GM10248 (cell line): ENCODE results near the gene SYNJ1.
A peak's percentile ranks its signal among the peaks of the same experiment; 100 is the strongest.
"Not testable (repeated sequence)": the region's sequence is repeated elsewhere in the genome, so short reads cannot be mapped to it uniquely, and the experiment has no call there.

Experiments used
- CTCF ChIA-PET: fragments of 300-600 bp; sonication (Branson Sonifier 250); formaldehyde crosslinking; extraction: SDS; loops from one replicate; lab custom pipeline; 2021; ENCODE audit warnings: antibody characterized with exemption; lab: Yijun Ruan, JAX
- POLR2A ChIA-PET: fragments of 350-650 bp; sonication (Branson Sonifier 250); formaldehyde crosslinking; extraction: SDS; loops from one replicate; lab custom pipeline; 2020; ENCODE audit warnings: antibody characterized with exemption; lab: Yijun Ruan, JAX
- DNase-seq: peaks from one replicate; pipeline ENCODE4 v3.0.0; 2012; ENCODE audit errors: extremely low spot score
- CTCF ChIP-seq: IDR thresholded peaks from 2 replicates; pipeline ENCODE4 v1.5.1; 2012; ENCODE audit warnings: mild to moderate bottlenecking, low read depth; ENCODE audit errors: extremely low read depth, missing control alignments, control extremely low read depth

Gene SYNJ1

GRCh38 chr21:32658524-32658923 lies 69.3 kb downstream of the SYNJ1 start:
- CTCF ChIA-PET = no interaction called here
- no peak for TF ChIP-seq CTCF
- DNase-seq = no peak
- POLR2A ChIA-PET = no interaction called here

- TF ChIP-seq CTCF = peak; percentile 66
- DNase-seq = peak; percentile 55
- ChIA-PET CTCF (interaction anchor here (0.6 to 1.4 kb wide), 16 partner anchors 9 to 532 kb away, joined by 3 to 9 read pairs (median 3); a partner anchor contains a TSS), POLR2A (no interaction called here)
Observed at GRCh38 chr21:32653326-32653901, 74.4 kb downstream of the SYNJ1 start.

DNA sequence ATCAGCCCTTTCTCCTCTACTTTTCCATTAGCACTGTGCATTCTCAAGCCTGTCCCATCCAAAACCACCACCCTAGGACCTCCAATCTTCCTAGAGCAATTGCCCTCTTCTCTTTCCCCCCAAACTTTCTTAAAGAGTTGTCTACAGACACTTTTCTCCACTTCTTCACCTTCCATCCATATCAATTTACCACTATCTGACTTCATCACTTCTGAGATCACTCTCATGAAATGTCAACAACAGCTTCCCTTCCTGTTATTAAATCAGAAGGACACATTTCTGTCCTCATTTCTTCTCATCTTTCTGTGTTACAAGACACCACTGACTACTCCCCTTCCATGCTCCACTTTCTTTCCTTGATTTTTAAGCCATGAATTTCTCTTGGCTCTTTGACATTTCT lies 79.6 kb downstream of the SYNJ1 start:
- no peak for TF ChIP-seq CTCF
- POLR2A ChIA-PET = no interaction called here
- CTCF ChIA-PET = interaction anchor here (1.5 kb wide), 1 partner anchor 12 kb away, joined by 3 read pairs; no protein-coding TSS in a partner anchor

GRCh38 chr21:32645261-32646182 lies 82.3 kb downstream of the SYNJ1 start:
- no peak for DNase-seq
- TF ChIP-seq CTCF = no peak
- POLR2A ChIA-PET = interaction anchor here (0.6 kb wide), 1 partner anchor 158 kb away, joined by 3 read pairs; no protein-coding TSS in a partner anchor
- CTCF ChIA-PET = interaction anchor here (1.0 kb wide), 1 partner anchor 180 kb away, joined by 4 read pairs; no protein-coding TSS in a partner anchor

More for the DNA sequence above, 79.6 kb downstream of the SYNJ1 start:
- no peak for DNase-seq

- DNase-seq = no peak
- ChIA-PET POLR2A (no interaction called here), CTCF (interaction anchor here (0.9 to 1.6 kb wide), 3 partner anchors 12 to 41 kb away, joined by 3 to 7 read pairs (median 3); no protein-coding TSS in a partner anchor)
- no peak for TF ChIP-seq CTCF
Observed at GRCh38 chr21:32641710-32642698, 85.8 kb downstream of the SYNJ1 start.

DNA sequence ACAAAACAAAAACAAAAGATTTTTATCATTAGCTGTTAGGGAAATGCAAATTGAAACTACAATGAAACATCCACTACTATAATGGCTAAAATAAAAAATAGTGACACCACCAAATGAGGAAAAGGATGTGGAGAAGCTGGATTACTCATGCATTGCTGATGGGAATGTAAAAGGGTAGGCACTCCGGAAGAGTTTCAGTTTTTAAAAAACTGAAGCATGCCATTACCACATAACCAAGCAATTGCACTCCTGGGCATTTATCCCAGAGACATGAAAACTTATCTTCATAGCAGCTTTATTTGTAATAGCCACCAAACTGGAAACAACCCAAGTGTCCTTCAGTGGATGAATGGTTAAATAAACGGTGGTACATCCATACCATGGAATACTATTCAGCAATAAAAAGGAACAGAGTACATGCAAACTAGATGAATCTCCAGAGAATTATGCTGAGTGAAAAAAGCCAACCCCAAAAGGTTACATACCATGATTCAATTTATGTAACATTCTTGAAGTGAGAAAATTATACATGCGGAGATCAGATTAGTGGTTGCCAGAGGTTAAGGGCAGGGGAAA lies 101.1 kb downstream of the SYNJ1 start:
- DNase-seq = no peak
- TF ChIP-seq CTCF = no peak
- ChIA-PET CTCF (interaction anchor here (1.2 to 1.3 kb wide), 2 partner anchors 14 to 26 kb away, joined by 3 to 5 read pairs; partner anchors contain the start of gene CFAP298), POLR2A (no interaction called here)

DNA sequence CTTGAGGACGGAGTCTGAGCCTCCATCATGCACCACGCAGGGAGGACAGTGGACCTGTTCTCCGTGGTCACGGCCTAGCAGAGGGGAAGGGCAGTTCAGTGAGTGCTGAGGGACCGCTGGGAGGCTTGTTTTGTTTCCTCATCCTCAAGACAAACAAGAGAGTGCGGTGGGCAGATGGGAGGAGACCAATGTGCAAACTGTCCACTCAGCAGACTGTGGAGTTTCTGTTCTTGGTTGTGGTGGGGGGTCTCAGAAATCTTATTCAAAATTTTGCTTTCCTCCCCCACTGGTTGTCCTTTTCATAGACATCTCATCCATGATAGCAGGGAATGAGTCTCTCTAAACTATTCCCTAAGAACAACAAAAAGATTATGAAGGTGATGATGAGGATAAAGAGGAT lies 109.6 kb downstream of the SYNJ1 start:
- CTCF ChIA-PET, DNase-seq, POLR2A ChIA-PET: not testable (repeated sequence)
